Measurements from ENCODE around the gene CTPS1. TPM values are rescaled to one million over a fixed set of nuclear protein-coding genes. Genes with fewer than 3 reads are reported as not detected.

Gene CTPS1
- total RNA-seq, 4 donors from 2014 or later: 3.9 to 16.4 (median 10.6) TPM

GRCh38 chr1:40984531-40984930 is 5.0 kb downstream of the CTPS1 start:
- no peak for TF ChIP-seq CTCF (IDR thresholded peaks at IDR 0.05; ENCODE audit: low read depth)

GRCh38 chr1:40985161-40985560 is 5.7 kb downstream of the CTPS1 start:
- no peak for TF ChIP-seq CTCF (IDR thresholded peaks at IDR 0.05; ENCODE audit: low read depth)

DNA sequence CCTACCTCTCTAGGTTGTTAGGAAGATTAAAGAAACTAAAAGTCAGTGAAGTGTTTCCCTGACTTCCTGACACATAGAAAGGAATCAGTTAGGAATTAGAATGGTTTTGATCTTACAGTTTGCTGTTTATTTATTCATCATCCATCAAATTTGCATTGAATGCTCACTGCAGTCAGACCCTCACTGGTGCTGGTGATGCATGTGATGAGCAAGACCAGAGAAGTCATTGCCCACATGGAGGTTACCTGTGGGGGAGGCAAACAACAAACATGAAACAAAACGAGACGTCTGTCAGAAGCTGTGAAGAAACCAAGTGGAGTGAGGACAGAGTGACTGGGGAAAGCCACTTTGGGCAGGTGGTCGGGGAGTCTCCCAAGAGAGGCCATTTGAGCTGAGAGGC is 6.4 kb downstream of the CTPS1 start:
- TF ChIP-seq CTCF (IDR thresholded peaks at IDR 0.05; ENCODE audit: low read depth): no peak

DNA sequence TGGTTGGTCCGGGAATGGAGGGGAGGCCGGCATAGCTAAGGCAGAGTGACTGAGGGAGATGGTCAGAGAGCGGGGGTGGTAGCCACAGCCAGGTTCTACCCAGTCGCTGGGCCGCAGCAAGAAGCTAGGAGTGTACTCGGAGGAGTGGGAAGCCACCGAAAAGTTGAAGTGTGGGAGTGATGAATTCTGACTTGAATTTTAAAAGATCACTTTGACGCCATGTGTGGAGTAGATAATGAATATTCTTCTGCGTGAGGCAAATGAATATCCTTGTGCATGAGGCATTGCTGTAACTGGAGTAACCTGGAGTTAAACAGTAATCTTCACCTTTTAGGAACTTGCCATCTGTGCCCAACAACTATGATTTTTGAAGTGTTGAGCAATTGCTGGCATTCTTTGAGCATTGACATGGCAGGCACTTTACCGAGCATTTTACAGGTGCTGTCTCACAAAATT is 6.9 kb downstream of the CTPS1 start:
- no peak for TF ChIP-seq CTCF (IDR thresholded peaks at IDR 0.05; ENCODE audit: low read depth)

DNA sequence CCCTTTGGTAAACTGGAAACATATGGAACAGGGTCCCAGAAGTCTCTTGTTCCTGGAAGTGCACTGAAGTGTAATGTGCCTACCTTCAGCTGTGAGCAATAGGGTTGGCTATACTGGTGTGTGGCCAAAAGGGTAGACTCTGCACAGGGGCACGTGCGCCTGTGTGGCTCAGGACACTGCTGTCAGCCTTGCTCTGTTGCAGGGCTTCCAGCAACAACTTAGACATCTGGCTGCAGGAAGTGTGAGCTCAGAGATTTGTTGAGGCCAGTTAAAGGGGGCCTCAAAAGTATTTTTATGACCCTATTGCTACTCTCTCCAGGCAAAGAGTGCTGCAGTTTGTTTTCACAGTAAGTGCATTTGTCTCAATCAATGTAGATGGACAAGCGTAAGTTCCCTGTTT is 7.5 kb downstream of the CTPS1 start:
- TF ChIP-seq CTCF (IDR thresholded peaks at IDR 0.05; ENCODE audit: low read depth): no peak

DNA sequence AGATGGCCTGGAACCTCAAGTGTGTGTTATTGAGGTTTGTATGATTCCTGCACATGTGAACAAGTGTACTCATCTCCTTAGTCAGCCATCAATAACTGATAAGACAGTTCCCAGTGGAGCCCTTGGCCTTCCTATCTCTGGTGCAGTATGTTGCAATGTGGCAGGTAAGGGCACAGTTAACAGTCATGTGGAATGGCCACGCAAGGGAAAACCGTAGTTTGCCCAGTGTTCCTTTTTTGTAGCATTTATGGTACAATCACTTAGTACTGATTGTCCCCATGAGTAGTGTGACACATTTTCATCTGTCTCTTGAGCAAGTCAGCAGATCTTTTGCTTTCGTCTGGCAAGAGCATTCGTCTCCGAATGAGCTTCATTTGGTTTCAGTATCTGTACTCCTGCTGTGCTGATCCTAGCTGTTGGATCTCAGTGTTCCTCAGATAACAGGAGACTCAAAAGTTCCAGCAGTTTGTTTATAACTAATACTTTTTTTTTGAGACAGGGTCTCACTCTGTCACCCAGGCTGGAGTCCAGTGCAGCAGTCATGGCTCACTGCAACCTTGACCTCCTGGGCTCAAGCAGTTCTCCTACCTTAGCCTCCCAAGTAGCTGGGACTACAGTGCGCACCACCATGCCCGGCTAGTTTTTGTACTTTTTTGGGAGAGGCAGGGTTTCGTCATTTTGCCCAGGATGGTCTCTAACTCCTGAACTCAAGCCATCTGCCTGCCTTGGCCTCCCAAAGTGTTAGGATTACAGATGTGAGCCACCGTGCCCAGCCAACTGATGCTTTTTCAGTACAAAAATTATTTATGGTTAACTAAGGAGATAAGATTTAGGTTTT is 8.2 kb downstream of the CTPS1 start:
- no peak for TF ChIP-seq CTCF (IDR thresholded peaks at IDR 0.05; ENCODE audit: low read depth)

GRCh38 chr1:40988280-40988679 is 8.8 kb downstream of the CTPS1 start:
- no peak for TF ChIP-seq CTCF (IDR thresholded peaks at IDR 0.05; ENCODE audit: low read depth)

All from subcutaneous adipose tissue (tissue), 4 donors.